SK-N-SH (cell line): ENCODE results near the gene TLE1. TPM values are rescaled to one million over a fixed set of nuclear protein-coding genes. Genes with fewer than 3 reads are reported as not detected.
A peak's percentile ranks its signal among the peaks of the same experiment; 100 is the strongest.

Source experiments
- CTCF ChIA-PET: fragments of 300-600, 350-600 bp; formaldehyde crosslinking; extraction: SDS; loops from one replicate; lab custom pipeline; 2021; lab: Yijun Ruan, JAX
- POLR2A ChIA-PET: fragments of 350-600 bp; sonication (Branson Sonifier 250); formaldehyde crosslinking; extraction: SDS; loops from one replicate; lab custom pipeline; 2020; ENCODE audit warnings: antibody characterized with exemption, inconsistent platforms; lab: Yijun Ruan, JAX
- DNase-seq: peaks from one replicate; pipeline ENCODE4 v3.0.0; 2012
- H2AFZ ChIP-seq: fragments of 200-600 bp; sonication (generic); 2 replicates; pipeline ENCODE4 v1.8.1; 2016; ENCODE audit warnings: antibody characterized with exemption, mild to moderate bottlenecking, low read depth
- H3F3A ChIP-seq: fragments of 200-600 bp; sonication (generic); replicated peaks from 2 replicates; pipeline ENCODE3; 2016; ENCODE audit warnings: antibody characterized with exemption, mild to moderate bottlenecking; ENCODE audit not compliant: insufficient read depth
- H3K27ac ChIP-seq, 2 experiments: fragments of 200-500 bp in 1 of 2; fragments of 200-600 bp in 1 of 2; sonication (Bioruptor generic) in 1 of 2; sonication (generic), shearing (Covaris generic) in 1 of 2; 2 replicates each; pipeline versions ENCODE4 v1.5.1 to v1.6.1; 2014 to 2016; ENCODE audit warnings: low read depth in 2 of 2, inconsistent platforms in 1 of 2, low read length in 1 of 2, mild to moderate bottlenecking in 1 of 2, mixed read lengths in 1 of 2
- H3K27me3 ChIP-seq: fragments of 200-600 bp; sonication (generic), shearing (Covaris generic); 2 replicates; pipeline ENCODE4 v1.6.1; 2016; ENCODE audit warnings: mixed run types; ENCODE audit not compliant: insufficient read depth
- H3K36me3 ChIP-seq, 2 experiments: fragments of 200-500 bp in 1 of 2; fragments of 200-600 bp in 1 of 2; sonication (Bioruptor generic) in 1 of 2; sonication (generic) in 1 of 2; replicated peaks in 1 of 2; 2 replicates each; pipeline versions ENCODE3 to v1.5.1; 2014 to 2016; ENCODE audit warnings: low read length in 1 of 2, mild to moderate bottlenecking in 1 of 2; ENCODE audit not compliant: insufficient read depth in 2 of 2, control insufficient read depth in 1 of 2
- H3K4me1 ChIP-seq, 2 experiments: fragments of 200-500 bp in 1 of 2; fragments of 200-600 bp in 1 of 2; sonication (Bioruptor generic) in 1 of 2; sonication (generic), shearing (Covaris generic) in 1 of 2; 2 replicates each; pipeline versions ENCODE4 v1.5.1 to v1.6.1; 2014 to 2016; ENCODE audit warnings: low read depth in 1 of 2, low read length in 1 of 2, mixed run types in 1 of 2; ENCODE audit not compliant: insufficient read depth in 2 of 2, control insufficient read depth in 1 of 2
- H3K4me2 ChIP-seq: fragments of 200-600 bp; sonication (generic), shearing (Covaris generic); 2 replicates; pipeline ENCODE4 v1.6.1; 2017; ENCODE audit warnings: mixed run types
- H3K4me3 ChIP-seq, 2 experiments: fragments of 200-500 bp in 1 of 2; fragments of 200-600 bp in 1 of 2; sonication (Bioruptor generic) in 1 of 2; sonication (generic), shearing (Covaris generic) in 1 of 2; 2 replicates each; pipeline versions ENCODE4 v1.5.1 to v1.8.1; 2014 to 2016; ENCODE audit warnings: low read depth in 2 of 2, inconsistent platforms in 1 of 2, low read length in 1 of 2, mild to moderate bottlenecking in 1 of 2, mixed read lengths in 1 of 2, moderate library complexity in 1 of 2
- H3K79me2 ChIP-seq: fragments of 200-600 bp; sonication (generic); 2 replicates; pipeline ENCODE4 v1.8.1; 2017; ENCODE audit warnings: mild to moderate bottlenecking; ENCODE audit not compliant: insufficient read depth
- H3K9ac ChIP-seq: fragments of 200-600 bp; sonication (generic); 2 replicates; pipeline ENCODE4 v1.6.1; 2017; ENCODE audit warnings: mixed run types
- H3K9me2 ChIP-seq: fragments of 200-600 bp; sonication (generic); 2 replicates; pipeline ENCODE4 v1.6.1; 2017; ENCODE audit warnings: mixed run types
- H3K9me3 ChIP-seq: fragments of 200-600 bp; sonication (generic); 2 replicates; pipeline ENCODE4 v1.6.1; 2017; ENCODE audit warnings: mixed run types, mild to moderate bottlenecking, moderate library complexity
- H4K20me1 ChIP-seq: fragments of 200-600 bp; sonication (generic); 2 replicates; pipeline ENCODE4 v1.6.1; 2017; ENCODE audit warnings: mild to moderate bottlenecking, mixed run types; ENCODE audit not compliant: insufficient read depth
- CHD2 ChIP-seq: fragments of 150-350 bp; IDR thresholded peaks from 2 replicates; pipeline ENCODE4 v1.6.1; 2018; ENCODE audit warnings: low read length; ENCODE audit not compliant: partially characterized antibody
- EP300 ChIP-seq, 2 experiments: IDR thresholded peaks; 2 replicates each; pipeline versions ENCODE4 v1.4.0 to v1.6.1; 2012; ENCODE audit warnings: borderline replicate concordance in 1 of 2, low read depth in 1 of 2, low read length in 1 of 2
- FOSL2 ChIP-seq: IDR thresholded peaks from 2 replicates; pipeline ENCODE4 v1.4.0; 2012; ENCODE audit warnings: low read depth, mild to moderate bottlenecking, moderate library complexity, borderline replicate concordance
- FOXJ3 ChIP-seq: sonication (generic); formaldehyde crosslinking; IDR thresholded peaks from 2 replicates; pipeline ENCODE4 v1.5.1; 2020; ENCODE audit warnings: mild to moderate bottlenecking, missing genetic modification reagents
- FOXM1 ChIP-seq: IDR thresholded peaks from 2 replicates; pipeline ENCODE4 v1.4.0; 2012; ENCODE audit warnings: low read depth, mild to moderate bottlenecking
- GATA2 ChIP-seq: sonication (generic); formaldehyde crosslinking; IDR thresholded peaks from 2 replicates; pipeline ENCODE4 v1.5.0; 2020; ENCODE audit warnings: mild to moderate bottlenecking, missing genetic modification reagents
- IRF3 ChIP-seq: fragments of 150-350 bp; IDR thresholded peaks from 2 replicates; pipeline ENCODE4 v1.6.1; 2016; ENCODE audit warnings: mild to moderate bottlenecking, low read depth, low read length
- MAX ChIP-seq: IDR thresholded peaks from 2 replicates; pipeline ENCODE4 v1.4.0; 2012; ENCODE audit warnings: low read depth
- MXI1 ChIP-seq: IDR thresholded peaks from 2 replicates; pipeline ENCODE4 v1.6.1; 2012; ENCODE audit warnings: mild to moderate bottlenecking, low read depth, low read length, improper control_type of control experiment
- NFIC ChIP-seq: IDR thresholded peaks from 2 replicates; pipeline ENCODE4 v1.4.0; 2012; ENCODE audit warnings: borderline replicate concordance
- NRF1 ChIP-seq: IDR thresholded peaks from 2 replicates; pipeline ENCODE4 v1.6.1; 2012; ENCODE audit warnings: low read depth, mild to moderate bottlenecking, low read length
- PBX3 ChIP-seq: IDR thresholded peaks from 2 replicates; pipeline ENCODE4; 2012
- RAD21 ChIP-seq: IDR thresholded peaks from 2 replicates; pipeline ENCODE4 v1.6.1; 2012; ENCODE audit warnings: mild to moderate bottlenecking, low read length
- RCOR1 ChIP-seq: fragments of 150-350 bp; IDR thresholded peaks from 2 replicates; pipeline ENCODE4 v1.6.1; 2017; ENCODE audit warnings: antibody characterized with exemption, low read length
- REST ChIP-seq: IDR thresholded peaks from 2 replicates; pipeline ENCODE4 v1.6.1; 2012; ENCODE audit warnings: mild to moderate bottlenecking, low read depth, low read length, moderate library complexity
- RXRA ChIP-seq: IDR thresholded peaks from 2 replicates; pipeline ENCODE4 v1.4.0; 2012; ENCODE audit warnings: low read depth, mild to moderate bottlenecking, borderline replicate concordance
- SIN3A ChIP-seq: IDR thresholded peaks from 2 replicates; pipeline ENCODE4 v1.6.1; 2012; ENCODE audit warnings: low read depth, mild to moderate bottlenecking, low read length, moderate library complexity, borderline replicate concordance
- SMC3 ChIP-seq: IDR thresholded peaks from 2 replicates; pipeline ENCODE4 v1.6.1; 2012; ENCODE audit warnings: low read depth, low read length, improper control_type of control experiment
- TAF1 ChIP-seq: IDR thresholded peaks from 2 replicates; pipeline ENCODE4 v1.6.1; 2012; ENCODE audit warnings: low read depth, mild to moderate bottlenecking, low read length, moderate library complexity, borderline replicate concordance
- TCF12 ChIP-seq: IDR thresholded peaks from 2 replicates; pipeline ENCODE4 v1.4.0; 2012
- TEAD4 ChIP-seq: IDR thresholded peaks from 2 replicates; pipeline ENCODE4 v1.4.0; 2012; ENCODE audit warnings: mild to moderate bottlenecking, borderline replicate concordance; ENCODE audit not compliant: insufficient read depth
- USF1 ChIP-seq: IDR thresholded peaks from 2 replicates; pipeline ENCODE4 v1.4.0; 2012; ENCODE audit warnings: low read depth, borderline replicate concordance
- USF2 ChIP-seq: fragments of 150-350 bp; IDR thresholded peaks from 2 replicates; pipeline ENCODE4 v1.6.1; 2017; ENCODE audit warnings: antibody characterized with exemption, low read length, low read depth, borderline replicate concordance
- YY1 ChIP-seq: IDR thresholded peaks from 2 replicates; pipeline ENCODE4 v1.4.0; 2012; ENCODE audit warnings: low read depth, mild to moderate bottlenecking
- WGBS: methylation state at CpG from one replicate; pipeline ENCODE4 v1.1.6; 2017; ENCODE audit warnings: low lambda C conversion rate; 5-methylcytosine and 5-hydroxymethylcytosine counted together
- polyA plus RNA-seq, 3 experiments: library from polyadenylated mRNA; depleted of rRNA; stranded (reverse); fragments of >200 nt; gene quantifications; 2 replicates each; pipeline ENCODE4 v1.2.3, GENCODE V29; 2012

TLE1 gene
- 33.0 and 34.8 TPM in 2 replicates for polyA plus RNA-seq (2012; rRNA removed)
- 24.3 and 29.9 TPM in 2 replicates for polyA plus RNA-seq (2012; cell fraction: cytosol; rRNA removed)
- polyA plus RNA-seq (2012; cell fraction: nucleus; rRNA removed): 24.9 and 32.3 TPM in 2 replicates

GRCh38 chr9:81689343-81690175 lies at the start of gene TLE1:
Gene TLE1 (minus strand): TSS chr9:81689547. CDS start chr9:81688240, 1,307 bp downstream.
- Histone ChIP-seq H4K20me1 (peaks cover 18% of the 10 kb centered on the region; the same call in 1 of the 2 replicates), H3F3A (no peaks in the 10 kb centered on the region), H2AFZ (peak within 1 kb of the TSS; percentile 84), H3K9ac (peak within 1 kb of the TSS; percentile 74), H3K9me2 (no peaks in the 10 kb centered on the region), H3K9me3 (no peaks in the 10 kb centered on the region), H3K4me1 (peaks cover 11 to 22% of the 10 kb centered on the region in 2 experiments; a peak in 2 of 4 replicates), H3K4me3 (peak within 1 kb of the TSS; percentile 73 to 76), H3K27me3 (no peaks in the 10 kb centered on the region), H3K27ac (peak within 1 kb of the TSS; percentile 43 to 54), H3K79me2 (peaks cover 40% of the 10 kb centered on the region), H3K36me3 (peaks cover 6% of the 10 kb centered on the region in 2 experiments), H3K4me2 (peak within 1 kb of the TSS; percentile 89)
- ChIA-PET POLR2A (no interaction called here), CTCF (interaction anchor here (1.0 to 2.2 kb wide), 4 partner anchors 159 to 917 kb away, joined by 3 to 12 read pairs (median 4); no protein-coding TSS in a partner anchor)
- WGBS: 1% methylated on average over 46 of the region's 95 CpGs
- peak; percentile 95 for DNase-seq
- TF ChIP-seq EP300 (IDR thresholded peaks at IDR 0.05; ENCODE audit: borderline replicate concordance in 1 of 2, low read depth in 1 of 2, low read length in 1 of 2): peak in 1 of 2 experiments; percentile 10; a peak in 2 of 4 replicates
- TF ChIP-seq GATA2 (CRISPR knock-in tag): peak; percentile 69
- TF ChIP-seq SMC3: no peak
- no peak for TF ChIP-seq FOXJ3 (CRISPR knock-in tag)
- no peak for TF ChIP-seq TCF12
- TF ChIP-seq RCOR1: no peak
- no peak for TF ChIP-seq FOXM1
- TF ChIP-seq NFIC: no peak; the same call in 1 of the 2 replicates
- TF ChIP-seq SIN3A: peak; percentile 20; the same call in 1 of the 2 replicates
- TF ChIP-seq TAF1: peak; percentile 76
- TF ChIP-seq RXRA: no peak
- peak; percentile 84 for TF ChIP-seq MAX
- TF ChIP-seq MXI1: no peak
- TF ChIP-seq USF2: no peak
- TF ChIP-seq PBX3: peak; percentile 100
- TF ChIP-seq RAD21: peak; percentile 5; the same call in 1 of the 2 replicates
- peak; percentile 42 for TF ChIP-seq CHD2
- no peak; the same call in 1 of the 2 replicates for TF ChIP-seq NRF1
- TF ChIP-seq IRF3: no peak
- TF ChIP-seq USF1: no peak
- TF ChIP-seq TEAD4: no peak
- TF ChIP-seq REST: no peak
- TF ChIP-seq YY1: no peak
- no peak for TF ChIP-seq FOSL2
